HS-27A (cell line): ENCODE measurements around the gene ANXA3.
"Not testable (repeated sequence)": the region's sequence is repeated elsewhere in the genome, so short reads cannot be mapped to it uniquely, and the experiment has no call there.

Experiments
- DNase-seq: peaks from one replicate; pipeline ENCODE4 v3.0.0-alpha.2; 2012; ENCODE audit warnings: low read depth, missing footprints

Gene ANXA3

GRCh38 chr4:78543424-78544125 is 8.0 kb upstream of the ANXA3 start:
- DNase-seq = no peak

DNA sequence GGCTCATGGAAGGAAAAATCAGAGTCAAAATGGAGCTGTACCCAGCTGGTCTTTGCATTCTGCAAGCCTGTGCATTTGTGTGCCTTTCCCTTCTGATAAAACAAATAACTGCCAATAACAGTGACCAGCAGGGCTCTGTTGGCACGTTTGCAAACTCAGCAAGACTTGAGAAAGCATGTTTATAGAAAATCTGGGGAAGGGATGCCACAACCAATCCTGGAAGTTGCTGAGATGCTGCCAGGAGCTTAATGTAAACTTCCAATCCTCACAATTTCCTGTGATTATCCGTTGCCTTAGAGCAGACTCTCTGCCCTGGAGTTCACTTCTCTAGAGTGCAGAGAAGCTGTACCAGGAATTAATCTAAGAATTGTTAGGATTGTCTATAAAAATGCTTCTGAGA is 6.9 kb upstream of the ANXA3 start:
- no peak for DNase-seq

GRCh38 chr4:78545275-78546246 is 6.0 kb upstream of the ANXA3 start:
- no peak for DNase-seq

DNA sequence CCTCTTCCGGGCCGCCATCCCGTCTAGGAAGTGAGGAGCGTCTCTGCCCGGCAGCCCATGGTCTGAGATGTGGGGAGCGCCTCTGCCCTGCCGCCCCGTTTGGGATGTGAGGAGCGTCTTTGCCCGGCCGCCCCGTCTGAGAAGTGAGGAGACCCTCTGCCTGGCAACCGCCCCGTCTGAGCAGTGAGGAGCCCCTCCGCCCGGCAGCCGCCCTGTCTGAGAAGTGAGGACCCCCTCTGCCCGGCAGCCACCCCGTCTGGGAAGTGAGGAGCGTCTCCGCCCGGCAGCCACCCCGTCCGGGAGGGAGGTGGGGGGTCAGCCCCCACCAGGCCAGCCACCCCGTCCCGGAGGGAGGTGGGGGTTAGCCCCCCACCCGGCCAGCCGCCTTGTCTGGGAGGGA is 3.7 kb upstream of the ANXA3 start:
- not testable (repeated sequence) for DNase-seq

DNA sequence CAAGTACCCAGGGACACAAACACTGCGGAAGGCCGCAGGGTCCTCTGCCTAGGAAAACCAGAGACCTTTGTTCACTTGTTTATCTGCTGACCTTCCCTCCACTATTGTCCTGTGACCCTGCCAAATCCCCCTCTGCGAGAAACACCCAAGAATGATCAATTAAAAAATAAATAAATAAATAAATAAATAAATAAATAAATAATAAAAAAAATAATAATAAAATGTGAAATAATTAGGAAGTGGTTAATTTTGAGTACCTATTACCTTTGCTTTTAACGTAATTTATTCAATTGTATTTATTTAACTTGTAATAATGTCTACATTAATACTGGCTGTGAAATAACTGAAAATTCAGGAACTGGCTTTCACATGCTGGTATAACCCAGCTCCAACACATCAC is 2.7 kb upstream of the ANXA3 start:
- not testable (repeated sequence) for DNase-seq

DNA sequence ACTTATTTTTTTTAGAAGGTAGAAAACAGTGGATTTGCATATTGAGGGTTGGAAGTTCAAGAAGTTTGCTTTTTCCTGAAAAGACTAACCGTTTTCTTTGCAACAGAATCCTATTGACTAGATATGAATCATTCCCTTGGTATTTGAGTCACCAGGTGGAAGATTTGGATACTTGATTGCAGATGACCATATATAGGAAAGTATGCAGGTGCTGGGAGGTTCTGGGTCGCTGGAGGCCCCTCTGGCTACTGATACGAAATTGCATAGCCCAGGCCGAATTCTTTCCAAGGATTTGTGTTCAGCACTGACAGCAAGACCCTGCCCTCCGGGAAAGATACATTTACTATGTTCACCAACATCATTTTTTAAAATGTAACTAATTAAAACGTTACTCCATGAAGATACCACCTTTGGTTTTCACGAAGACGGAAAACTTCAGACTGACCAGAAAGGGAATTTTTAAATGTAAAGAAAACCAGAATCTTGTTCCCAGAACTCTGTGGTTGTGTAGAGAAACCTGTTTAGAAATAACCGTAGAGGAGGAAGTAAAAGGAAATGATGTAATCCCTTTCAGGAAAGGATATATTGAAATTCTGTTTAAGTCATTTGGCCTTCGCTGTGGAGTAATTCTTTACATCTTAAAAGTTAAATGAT is 946 bp downstream of the ANXA3 start:
- no peak for DNase-seq

- no peak for DNase-seq
These were observed 1.4 kb downstream of the ANXA3 start for GRCh38 chr4:78553043-78553396.

DNA sequence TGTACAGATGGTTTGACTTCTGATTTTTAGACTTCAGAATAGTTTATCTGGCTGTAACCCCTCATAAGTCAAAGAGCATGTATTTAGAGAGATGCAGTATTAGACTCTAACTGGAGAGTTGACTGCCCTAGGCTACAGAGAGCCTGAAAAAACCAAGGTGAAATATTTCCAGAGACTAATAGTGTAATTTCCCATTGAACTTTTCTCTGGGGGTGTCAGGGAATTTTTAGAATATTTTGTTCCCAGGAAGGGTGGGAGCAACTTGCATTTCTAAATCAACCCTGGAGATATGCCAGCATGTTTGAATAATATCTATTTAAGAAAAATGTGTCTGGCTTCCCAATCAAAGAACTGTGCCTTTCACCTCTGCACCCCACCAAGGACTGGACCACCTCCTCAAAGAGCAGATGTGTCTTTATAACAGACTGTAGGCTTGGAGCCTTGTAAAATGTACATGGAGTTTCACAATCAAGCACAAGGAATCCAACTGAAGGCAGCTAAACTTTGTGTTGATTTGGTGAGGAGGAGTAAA is 2.0 kb downstream of the ANXA3 start:
- no peak for DNase-seq

DNA sequence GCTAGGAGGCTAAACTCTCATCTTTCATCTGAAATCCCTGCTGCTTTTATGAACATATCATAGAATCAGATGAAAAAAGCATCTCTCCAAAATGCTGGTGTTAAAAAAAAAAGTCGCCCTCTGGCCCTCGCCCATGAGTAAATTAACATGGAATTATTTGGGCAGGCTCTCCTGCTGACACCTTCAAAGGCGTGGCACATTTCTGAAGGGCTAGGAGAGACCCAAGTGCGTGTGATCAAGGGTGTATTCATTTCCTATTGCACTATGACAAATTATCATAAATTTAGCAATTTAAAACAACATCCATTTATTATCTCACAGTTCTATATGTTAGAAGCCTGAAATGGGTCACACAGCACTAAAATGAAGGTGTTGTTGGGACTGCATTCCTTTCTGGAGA is 5.1 kb downstream of the ANXA3 start:
- DNase-seq = peak; percentile 42

DNA sequence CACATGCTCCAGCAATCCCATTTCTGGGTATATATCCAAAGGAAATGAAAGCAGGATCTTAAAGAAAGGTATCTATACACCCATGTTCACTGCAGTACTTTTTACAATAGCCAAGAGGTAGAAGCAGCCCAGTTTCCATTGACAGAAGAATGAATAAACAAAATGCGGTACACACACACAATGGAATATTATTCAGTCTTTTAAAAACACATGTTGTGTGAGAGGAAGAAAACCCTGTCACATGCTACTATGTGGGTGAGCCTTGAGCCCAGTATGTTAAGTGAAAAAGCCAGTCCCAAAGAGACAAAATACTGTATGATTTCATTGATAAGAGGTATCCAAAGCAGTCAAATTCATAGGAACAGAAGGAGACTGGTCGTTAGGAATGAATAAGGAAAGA is 6.3 kb downstream of the ANXA3 start:
- DNase-seq = no peak

GRCh38 chr4:78558410-78558809 is 6.8 kb downstream of the ANXA3 start:
- DNase-seq = no peak

- peak; percentile 86 for DNase-seq
These were observed 8.9 kb downstream of the ANXA3 start for GRCh38 chr4:78560296-78560963.

GRCh38 chr4:78561677-78562076 is 10.1 kb downstream of the ANXA3 start:
- DNase-seq = no peak

DNA sequence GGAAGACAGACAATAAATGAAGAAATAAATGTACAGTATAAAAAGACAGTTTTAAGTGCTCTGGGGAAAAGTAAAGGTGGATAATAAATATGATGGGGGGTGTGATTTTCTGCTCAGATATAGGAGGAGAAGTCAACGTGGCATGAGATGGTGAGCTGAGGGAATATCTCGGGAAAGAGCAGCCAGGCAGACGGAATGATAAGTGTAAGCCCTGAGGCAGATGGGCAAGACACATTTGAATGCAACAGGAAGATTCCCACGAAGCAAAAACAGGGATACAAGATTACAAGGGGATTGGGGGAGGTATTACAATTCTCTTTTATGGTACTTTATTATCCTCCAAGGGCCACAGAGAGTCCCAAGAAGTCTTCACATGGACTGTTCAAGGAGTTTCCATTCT is 11.1 kb downstream of the ANXA3 start:
- no peak for DNase-seq

- DNase-seq = no peak
These were observed 14.4 kb downstream of the ANXA3 start for GRCh38 chr4:78565971-78566372.

DNA sequence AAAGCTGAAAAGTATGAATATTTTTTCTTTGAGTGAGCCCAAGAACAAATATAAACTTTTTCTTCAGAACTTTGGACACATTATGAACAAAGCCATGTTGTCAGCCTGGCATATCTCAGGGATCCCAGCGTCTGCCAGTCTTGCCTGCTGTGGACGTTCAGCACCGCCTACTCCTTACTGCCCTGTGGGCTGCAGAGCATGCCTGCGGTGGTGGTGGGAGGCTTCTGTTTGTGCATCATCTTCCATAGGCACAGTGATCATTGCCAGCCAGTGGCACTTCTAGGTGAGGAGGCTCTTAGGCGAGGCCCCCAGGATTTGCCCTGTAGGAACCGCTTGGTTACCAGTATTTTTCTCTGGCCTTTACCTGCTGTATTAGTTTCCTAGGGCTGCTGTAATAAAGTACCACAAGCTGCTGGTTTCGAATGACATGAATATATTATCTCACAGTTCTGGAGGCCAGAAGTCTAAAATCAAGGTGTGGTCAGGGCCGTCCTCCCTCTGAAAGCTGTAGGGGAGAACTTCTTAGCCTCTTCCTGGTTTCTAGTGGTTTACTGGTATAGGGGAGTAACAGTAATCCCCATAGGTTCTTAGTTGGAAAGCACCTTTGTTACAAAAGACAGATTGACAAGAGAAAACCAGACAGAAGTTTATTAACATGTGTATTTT is 15.4 kb downstream of the ANXA3 start:
- DNase-seq = no peak

GRCh38 chr4:78567500-78568060 is 16.0 kb downstream of the ANXA3 start:
- DNase-seq = no peak

DNA sequence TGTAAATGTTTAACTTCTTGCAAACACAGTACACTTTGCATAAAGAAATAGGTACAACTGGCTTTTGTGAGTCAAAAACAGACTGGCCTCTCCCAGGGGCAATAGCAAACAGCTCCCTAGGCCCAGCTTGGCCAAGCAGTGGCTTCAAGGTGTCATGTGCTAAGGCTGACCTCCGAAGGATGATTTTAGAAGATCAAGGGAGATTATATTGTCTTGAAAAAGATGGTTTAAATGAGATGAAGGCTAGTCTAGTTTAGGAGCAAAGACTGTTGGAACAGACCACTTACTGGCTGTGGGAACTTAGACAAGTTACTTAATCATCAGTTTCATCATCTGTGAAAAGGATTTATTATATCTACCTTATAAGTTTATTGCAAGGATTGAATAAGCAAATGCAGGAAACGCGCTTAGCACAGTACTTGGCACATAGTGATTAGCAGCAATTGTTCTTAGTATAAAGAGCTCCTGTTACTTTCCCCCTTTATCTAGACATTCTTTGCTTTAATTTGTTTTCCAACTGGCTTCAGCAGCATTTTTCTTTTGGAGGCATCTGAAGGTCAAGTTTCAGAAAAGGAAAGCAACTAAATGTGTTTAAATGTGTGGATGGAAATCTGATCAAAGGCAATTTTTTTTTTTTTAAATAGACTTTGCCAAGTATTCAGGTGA is 17.2 kb downstream of the ANXA3 start:
- DNase-seq = no peak

- DNase-seq = peak; percentile 81
These were observed 17.8 kb downstream of the ANXA3 start for GRCh38 chr4:78569306-78569821.

- DNase-seq = no peak
These were observed 18.5 kb downstream of the ANXA3 start for GRCh38 chr4:78570117-78570516.
